ENCODE data around the gene SHROOM3.

The SHROOM3 gene

GRCh38 chr4:76430519-76431388 lies 4.3 kb upstream of the SHROOM3 start:
- no peak overlapping the region for H3K27ac ChIP-seq
- TF ChIP-seq CTCF (IDR thresholded peaks at IDR 0.05) (peak; percentile 86), ZFX (IDR thresholded peaks at IDR 0.05; ENCODE audit: borderline replicate concordance) (no peak)

- TF ChIP-seq ZFX (IDR thresholded peaks at IDR 0.05; ENCODE audit: borderline replicate concordance), result no peak
- TF ChIP-seq CTCF (IDR thresholded peaks at IDR 0.05), result no peak
- no peak overlapping the region for H3K27ac ChIP-seq
These were observed 695 bp downstream of the SHROOM3 start for GRCh38 chr4:76435528-76436319.

- TF ChIP-seq ZFX (IDR thresholded peaks at IDR 0.05; ENCODE audit: borderline replicate concordance), result no peak
- TF ChIP-seq CTCF (IDR thresholded peaks at IDR 0.05), result no peak
- no peak overlapping the region for H3K27ac ChIP-seq
These were observed 4.5 kb downstream of the SHROOM3 start for GRCh38 chr4:76439491-76439890.

- no peak overlapping the region for H3K27ac ChIP-seq
- TF ChIP-seq ZFX (IDR thresholded peaks at IDR 0.05; ENCODE audit: borderline replicate concordance), result no peak
- TF ChIP-seq CTCF (IDR thresholded peaks at IDR 0.05), result no peak
These were observed 6.9 kb downstream of the SHROOM3 start for GRCh38 chr4:76441881-76442280.

- no peak for TF ChIP-seq CTCF (IDR thresholded peaks at IDR 0.05)
- no peak for TF ChIP-seq ZFX (IDR thresholded peaks at IDR 0.05; ENCODE audit: borderline replicate concordance)
- no peak overlapping the region for H3K27ac ChIP-seq
These were observed 7.8 kb downstream of the SHROOM3 start for GRCh38 chr4:76442807-76443206.

- no peak overlapping the region for H3K27ac ChIP-seq
- TF ChIP-seq ZFX (IDR thresholded peaks at IDR 0.05; ENCODE audit: borderline replicate concordance), result no peak
These were observed 8.3 kb downstream of the SHROOM3 start for GRCh38 chr4:76443376-76443775.

DNA sequence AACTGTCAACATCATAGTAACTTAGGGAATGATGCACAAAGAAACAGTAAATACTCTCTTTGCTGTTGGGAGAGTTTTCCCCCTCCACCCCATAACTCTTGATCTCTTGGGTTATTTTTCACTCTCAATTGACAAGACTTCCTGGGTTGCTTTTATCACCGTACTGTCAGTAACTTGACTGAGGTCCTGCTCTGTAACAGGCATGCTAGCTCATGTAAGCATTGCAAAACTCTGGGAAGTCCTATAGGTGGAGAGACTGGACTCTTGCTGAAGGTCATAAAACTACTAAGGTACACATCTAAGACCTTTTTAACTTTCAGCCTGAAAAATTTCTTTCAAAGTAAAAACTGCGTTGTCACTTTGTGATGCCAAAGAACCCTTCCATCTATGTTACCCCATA lies 10.9 kb downstream of the SHROOM3 start:
- no peak for TF ChIP-seq CTCF (IDR thresholded peaks at IDR 0.05)
- no peak for TF ChIP-seq ZFX (IDR thresholded peaks at IDR 0.05; ENCODE audit: borderline replicate concordance)

More for the DNA sequence above, 10.9 kb downstream of the SHROOM3 start:
- H3K27ac ChIP-seq, result no peak overlapping the region
